ENCODE measurements around the gene ITPK1.
A peak's percentile ranks its signal among the peaks of the same experiment; 100 is the strongest.

The ITPK1 gene

GRCh38 chr14:92936085-92936484, 179.6 kb downstream of the ITPK1 start:
- DNase-seq (ENCODE audit: low spot score), result no peak

- DNase-seq (ENCODE audit: low spot score), result no peak
Measured at GRCh38 chr14:92935446-92935845, 180.3 kb downstream of the ITPK1 start.

DNA sequence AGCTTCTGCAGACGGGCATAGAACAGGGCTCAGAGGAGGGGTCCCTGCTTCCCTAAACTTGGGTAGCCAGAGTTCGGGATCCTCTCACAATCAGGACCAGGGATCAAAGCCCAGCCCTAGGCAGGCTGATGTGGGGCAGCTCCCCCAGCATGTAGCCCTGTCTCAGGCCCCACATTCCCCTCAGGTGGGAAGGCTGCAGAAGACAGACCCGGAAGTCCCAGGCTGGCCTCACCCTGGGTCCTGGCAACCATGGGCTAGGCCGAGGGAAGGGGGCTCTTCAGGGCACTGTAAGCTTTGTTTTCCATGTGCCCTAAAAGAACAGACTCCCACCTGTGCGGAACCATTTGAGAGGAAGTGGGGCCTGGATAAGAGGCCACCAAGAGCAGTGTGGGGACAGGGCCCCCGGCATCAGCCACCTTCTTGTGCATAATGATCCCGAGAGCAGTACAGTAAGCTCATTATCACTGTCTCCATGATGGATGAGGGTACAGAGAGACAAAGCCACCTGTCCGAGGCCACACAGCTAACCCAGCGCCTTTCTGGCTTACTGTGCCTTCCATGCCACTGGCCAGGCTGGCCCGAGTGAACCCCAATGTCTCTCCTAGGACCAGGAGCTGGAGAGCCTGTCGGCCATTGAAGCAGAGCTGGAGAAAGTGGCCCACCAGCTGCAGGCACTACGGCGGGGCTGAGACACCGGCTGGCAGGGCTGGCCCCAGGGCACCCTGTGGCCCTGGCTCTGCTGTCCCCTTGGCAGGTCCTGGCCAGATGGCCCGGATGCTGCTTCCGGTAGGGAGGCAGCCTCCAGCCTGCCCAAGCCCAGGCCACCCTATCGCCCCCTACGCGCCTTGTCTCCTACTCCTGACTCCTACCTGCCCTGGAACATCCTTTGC, 181.3 kb downstream of the ITPK1 start:
- no peak for DNase-seq (ENCODE audit: low spot score)

GRCh38 chr14:92933481-92933880, 182.2 kb downstream of the ITPK1 start:
- no peak for DNase-seq (ENCODE audit: low spot score)

GRCh38 chr14:92932448-92933395, 183.0 kb downstream of the ITPK1 start:
- no peak for DNase-seq (ENCODE audit: low spot score)

DNA sequence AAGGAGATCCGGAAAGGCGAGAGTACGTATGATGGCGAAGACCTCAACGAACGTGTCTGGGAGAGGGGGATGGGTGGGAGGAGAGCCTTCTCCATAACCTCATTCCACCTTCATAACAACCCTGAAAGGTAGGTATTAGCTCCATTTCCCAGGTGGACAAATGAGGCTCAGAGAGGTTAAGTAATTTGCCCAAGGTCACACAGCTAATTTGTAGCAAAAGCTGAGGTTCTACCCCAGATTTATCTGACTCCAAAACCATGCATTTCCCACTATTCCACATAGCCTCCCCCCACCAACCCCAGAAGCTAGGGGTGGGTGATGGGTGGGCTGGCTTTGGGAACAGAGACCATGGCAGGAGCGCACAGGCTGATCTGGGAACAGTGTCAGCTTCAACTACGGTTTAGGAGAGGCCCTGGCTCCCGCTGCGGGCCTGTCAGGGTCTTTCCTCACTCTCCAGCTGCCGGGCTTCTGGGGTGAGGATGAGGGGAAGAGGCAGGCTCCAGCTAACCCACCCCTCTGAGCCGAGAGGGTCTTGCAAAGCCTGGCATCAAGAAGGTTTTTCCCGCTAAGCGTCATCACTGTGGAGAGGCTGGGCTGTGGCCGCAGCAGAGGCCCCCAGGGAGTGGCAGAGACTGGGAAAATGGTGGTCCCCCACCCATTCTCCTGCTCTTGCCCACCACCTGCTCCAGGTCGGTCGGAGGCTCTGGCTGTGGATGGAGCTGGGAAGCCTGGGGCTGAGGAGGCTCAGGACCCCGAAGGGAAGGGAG, 183.9 kb downstream of the ITPK1 start:
- DNase-seq (ENCODE audit: low spot score), result no peak

GRCh38 chr14:92930737-92931602, 184.8 kb downstream of the ITPK1 start:
- no peak for DNase-seq (ENCODE audit: low spot score)

DNA sequence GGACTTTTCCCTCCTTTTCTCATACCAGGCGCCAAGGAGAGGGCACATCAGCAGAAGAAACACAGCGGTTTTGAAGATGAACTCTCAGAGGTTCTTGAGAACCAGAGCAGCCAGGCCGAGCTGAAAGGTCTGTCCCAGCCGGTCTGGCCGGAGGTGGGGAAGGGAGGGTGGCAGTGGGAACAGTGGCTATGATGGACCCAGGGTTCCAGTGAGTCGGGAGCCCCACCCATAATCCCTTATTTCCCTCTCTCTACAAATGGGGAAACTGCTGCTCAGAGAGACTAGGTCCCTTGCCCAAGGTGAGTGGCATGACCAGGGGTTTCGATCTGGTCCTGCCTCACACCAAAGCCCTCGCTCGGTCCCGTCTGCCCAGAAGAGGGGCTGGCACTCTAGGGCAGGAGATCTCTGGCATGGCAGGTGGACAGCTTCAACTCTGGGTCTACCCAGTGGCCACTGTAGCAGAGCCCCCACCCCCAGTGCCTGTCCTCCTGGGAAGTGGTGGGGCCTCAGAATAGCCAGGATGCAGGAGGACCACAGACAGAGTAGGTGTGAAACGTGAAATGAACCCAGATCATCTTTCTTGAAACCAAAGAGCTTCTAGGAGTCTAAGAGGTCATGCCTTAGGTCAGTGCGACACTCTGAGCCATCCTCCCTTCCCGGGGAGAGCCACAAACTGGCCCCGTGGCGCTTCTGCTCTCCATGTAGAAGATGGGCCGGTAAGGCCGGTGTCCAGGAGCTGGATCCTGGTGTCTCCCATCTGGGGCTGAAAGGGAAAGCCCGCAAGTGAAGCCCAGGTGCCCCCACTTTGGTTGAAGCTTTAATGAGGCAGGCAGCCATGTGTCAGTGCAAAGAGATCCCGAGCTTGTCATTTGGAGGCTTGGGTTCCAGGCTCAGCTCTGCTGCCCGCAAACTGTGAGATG, 185.8 kb downstream of the ITPK1 start:
- no peak for DNase-seq (ENCODE audit: low spot score)

DNA sequence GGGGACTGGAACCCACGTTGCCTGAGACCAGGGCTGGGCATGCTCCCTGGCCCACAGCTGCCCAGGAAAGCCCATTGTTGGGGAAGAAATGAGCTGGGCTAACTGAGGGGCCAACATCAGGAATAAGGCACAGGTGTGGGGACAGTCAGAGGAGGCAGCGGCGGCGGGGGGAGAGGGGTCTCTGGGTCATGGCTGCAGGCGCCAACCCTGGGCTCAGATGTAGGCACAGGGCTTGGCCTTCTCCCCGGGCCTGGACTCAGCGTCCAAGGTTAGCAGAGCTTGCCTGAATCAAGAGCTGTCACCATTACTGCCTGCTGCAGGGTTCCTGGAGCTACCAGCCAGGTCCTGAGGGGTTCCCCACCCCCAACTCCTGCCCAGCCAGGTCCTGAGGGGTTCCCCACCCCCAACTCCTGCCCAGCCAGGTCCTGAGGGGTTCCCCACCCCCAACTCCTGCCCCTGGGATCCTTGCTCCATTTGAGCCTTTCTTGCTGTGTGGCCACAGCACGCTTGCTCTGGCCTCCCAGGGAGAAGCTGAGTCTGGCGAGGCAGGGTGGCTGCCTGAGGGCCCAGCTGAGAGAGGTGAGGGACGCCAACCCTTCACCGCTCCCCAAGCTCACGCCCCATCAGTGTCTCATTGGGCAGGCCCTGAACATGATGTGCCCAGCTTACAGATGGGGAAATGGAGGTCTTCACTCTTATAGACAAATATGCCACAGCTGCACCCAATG, 186.6 kb downstream of the ITPK1 start:
- no peak for DNase-seq (ENCODE audit: low spot score)

DNA sequence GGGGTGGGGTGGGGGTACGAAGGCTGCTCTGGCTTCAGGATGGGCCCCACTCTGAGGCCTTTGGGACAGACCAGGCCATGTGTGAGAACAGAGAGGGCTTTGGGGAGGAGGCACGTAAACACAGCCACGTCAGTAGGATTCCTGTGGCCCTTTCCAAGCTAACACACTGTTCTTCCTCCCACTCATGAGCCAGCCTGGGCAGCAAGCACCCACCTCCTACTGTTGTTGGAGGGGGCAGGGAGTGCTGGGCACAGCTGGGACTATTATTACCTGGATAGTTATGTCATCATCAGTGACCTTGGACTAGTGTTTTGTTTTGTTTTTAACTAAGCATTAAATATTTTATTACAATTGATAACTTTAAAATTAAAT, 187.5 kb downstream of the ITPK1 start:
- no peak for DNase-seq (ENCODE audit: low spot score)

DNA sequence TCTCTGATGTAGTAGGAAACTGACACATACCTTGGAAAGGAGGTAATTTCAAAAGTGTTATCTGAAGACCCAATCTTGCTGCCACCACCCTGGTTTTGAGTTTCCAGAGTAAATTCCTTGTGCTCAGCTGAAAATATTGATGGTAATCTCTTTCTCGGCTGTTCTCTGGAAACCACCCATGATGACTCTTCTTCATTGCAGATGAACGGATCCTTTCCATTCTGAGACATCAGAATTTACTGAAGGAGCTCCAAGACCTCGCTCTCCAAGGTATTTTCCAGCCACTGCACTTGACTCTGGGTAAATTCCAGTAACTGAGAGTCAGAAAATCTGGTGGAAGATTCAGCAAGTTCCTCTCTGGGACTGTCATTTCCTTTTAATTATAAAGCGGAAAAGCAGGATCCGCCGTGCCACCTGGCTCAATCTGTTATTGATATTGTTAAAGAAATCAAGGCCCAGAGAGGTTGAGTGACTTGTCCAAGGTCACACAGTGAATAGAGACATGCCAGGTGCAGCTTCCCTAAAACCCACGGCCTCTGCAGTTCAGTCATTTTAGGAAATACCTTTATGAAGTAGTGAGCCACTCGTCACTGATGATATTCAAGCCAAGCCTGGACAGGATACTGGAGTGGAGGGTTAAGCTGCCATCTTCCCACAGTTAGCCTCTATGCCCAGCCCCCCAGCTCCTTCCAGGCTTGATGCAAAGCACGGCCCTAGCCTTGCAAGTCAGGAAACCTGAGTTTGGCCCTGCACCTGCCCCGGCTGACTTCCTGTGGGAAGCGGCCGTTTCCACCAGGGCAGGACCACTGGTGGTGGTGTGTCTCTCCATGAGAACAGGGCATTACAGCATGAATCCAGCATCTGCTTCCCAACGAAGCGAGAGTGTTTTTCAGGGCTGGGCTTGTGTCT, 188.1 kb downstream of the ITPK1 start:
- no peak for DNase-seq (ENCODE audit: low spot score)

GRCh38 chr14:92926931-92927330, 188.8 kb downstream of the ITPK1 start:
- DNase-seq (ENCODE audit: low spot score), result no peak

DNA sequence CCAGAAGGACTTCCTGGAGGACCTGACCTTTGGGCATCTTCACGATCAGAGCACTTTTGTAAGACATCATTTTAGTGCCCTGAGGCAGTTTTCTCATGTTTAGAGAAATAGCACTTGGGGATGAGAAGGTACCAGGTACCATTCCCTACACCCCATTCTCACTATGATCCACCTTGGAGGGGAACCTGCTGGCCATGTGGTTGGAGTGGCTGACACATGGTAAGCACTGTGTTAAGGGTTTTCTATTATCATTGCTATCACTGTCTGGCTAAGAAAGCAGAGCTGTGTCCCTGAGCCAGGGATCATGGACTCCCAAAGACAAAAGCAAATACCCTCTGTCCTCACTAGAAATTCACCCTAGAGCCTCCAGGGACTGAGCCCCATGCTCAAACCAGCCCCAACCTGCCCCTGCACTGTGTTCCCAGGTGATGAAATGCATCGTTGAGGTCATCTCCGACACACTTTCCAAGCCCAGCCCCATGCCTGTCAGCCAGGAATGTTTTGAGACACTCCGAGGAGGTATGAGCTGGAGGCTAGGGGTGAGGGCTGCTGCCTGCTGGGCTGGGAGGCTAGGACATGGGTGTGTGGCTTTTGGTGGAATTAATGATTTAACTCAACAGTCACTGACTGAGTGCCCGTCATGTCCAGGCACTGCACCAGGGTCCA, 189.4 kb downstream of the ITPK1 start:
- DNase-seq (ENCODE audit: low spot score), result no peak

DNA sequence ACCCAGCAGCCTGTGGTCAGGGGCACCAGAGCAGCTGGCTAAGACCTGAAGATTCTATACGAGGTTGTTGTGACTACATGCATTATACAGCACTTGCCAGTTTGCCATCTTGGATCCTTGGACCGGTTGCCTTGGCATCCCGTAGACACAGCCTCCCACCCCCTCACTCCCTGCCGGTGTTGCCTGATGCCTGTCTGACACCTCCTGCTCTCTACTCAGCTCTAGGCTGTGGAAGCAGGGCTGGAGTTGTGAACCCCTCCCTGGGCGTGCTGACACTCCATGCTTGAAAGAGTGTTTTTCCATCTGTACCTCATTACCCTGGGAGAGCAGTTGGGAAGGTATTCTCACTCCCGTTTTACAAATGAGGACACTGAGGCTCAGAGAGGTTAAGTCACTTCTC, 190.3 kb downstream of the ITPK1 start:
- no peak for DNase-seq (ENCODE audit: low spot score)

- no peak for DNase-seq (ENCODE audit: low spot score)
Measured at GRCh38 chr14:92924247-92924646, 191.5 kb downstream of the ITPK1 start.

- DNase-seq (ENCODE audit: low spot score), result no peak
Measured at GRCh38 chr14:92923744-92924103, 192.0 kb downstream of the ITPK1 start.

DNA sequence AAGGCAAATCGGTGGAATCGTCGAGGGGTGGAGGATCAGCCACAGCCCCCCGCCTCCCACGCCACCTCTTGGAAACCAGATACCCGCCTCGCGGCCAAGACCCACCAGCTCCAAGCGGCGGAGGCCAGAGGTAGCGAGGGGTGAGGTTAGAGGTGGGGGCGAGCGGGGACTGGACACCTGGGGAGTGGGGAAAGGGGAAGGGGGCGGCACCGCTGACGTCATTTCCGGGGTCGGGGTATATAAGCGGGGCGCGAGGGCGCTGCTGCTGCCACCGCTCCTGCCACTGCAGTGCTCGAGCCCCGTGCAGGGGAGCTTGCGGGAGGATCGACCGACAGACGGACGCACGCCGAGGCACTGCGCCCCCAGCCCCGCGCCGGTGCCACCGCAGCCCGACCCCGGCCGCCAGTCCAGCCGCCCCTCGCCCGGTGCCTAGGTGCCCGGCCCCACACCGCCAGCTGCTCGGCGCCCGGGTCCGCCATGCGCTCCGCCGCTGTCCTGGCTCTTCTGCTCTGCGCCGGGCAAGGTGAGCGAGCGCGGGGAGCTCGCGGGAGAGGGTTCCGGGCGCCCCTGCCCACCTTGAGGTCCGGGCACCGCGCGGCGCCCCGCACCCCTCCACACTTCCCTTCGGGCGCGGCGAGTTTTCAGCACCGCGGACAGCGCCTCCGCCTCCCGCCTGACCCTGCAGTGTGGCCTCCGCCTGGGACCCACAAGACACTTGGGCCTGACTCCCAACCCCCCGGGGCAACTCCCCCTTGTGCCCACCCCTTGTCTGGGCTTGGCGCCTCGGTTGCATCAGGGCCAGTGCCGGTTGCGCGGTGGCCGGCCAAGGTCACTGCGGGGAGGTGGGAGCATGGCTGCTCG, 192.6 kb downstream of the ITPK1 start, which contains the start of gene CHGA:
Gene CHGA (plus strand): TSS at position 268 of the 861 bp plus-strand sequence. CDS start 210 bp downstream, at position 478.
- DNase-seq (ENCODE audit: low spot score), result peak; percentile 90
